GM12878 (cell line): ENCODE measurements around the gene GRAMD1B. TPM values are rescaled to one million over a fixed set of nuclear protein-coding genes. Genes with fewer than 3 reads are reported as not detected.

Experiments
- ATAC-seq: fragments of 200-7000 bp; cut with Tn5 transposase; 3 replicates; pipeline ENCODE4 v1.9.1; 2020; ENCODE audit warnings: mild to moderate bottlenecking, moderate library complexity
- BruUV-seq: library from RNA; stranded (reverse); fragments of 400-500 nt; replicated peaks from 2 replicates; lab custom pipeline; 2021; lab: Mats Ljungman, UMichigan
- CTCF ChIA-PET: fragments of 300-600 bp; sonication (Branson Sonifier 250); formaldehyde crosslinking; extraction: SDS; loops from one replicate; lab custom pipeline; 2021; ENCODE audit warnings: inconsistent platforms; lab: Yijun Ruan, JAX
- POLR2A ChIA-PET: fragments of 350-600 bp; formaldehyde crosslinking; extraction: SDS; loops from one replicate; lab custom pipeline; 2021; ENCODE audit warnings: inconsistent platforms; lab: Charles Lee
- RAD21 ChIA-PET: fragments of 300-600 bp; sonication (Branson Sonifier 250); formaldehyde crosslinking; loops from one replicate; lab custom pipeline; 2023; ENCODE audit warnings: antibody characterized with exemption; ENCODE audit not compliant: unreplicated experiment; lab: Charles Lee
- SMC1A ChIA-PET: fragments of 300-600 bp; sonication (Branson Sonifier 250); formaldehyde crosslinking; loops from one replicate; lab custom pipeline; 2023; ENCODE audit not compliant: unreplicated experiment, uncharacterized antibody; lab: Charles Lee
- DNase-seq: peaks from one replicate; pipeline ENCODE4 v3.0.0-alpha.2; 2011; ENCODE audit warnings: low read depth, low spot score
- FAIRE-seq: peaks from 3 replicates; lab custom pipeline; 2011; peaks lifted over from hg19 to GRCh38; lab: Jason Lieb, UNC
- H2AFZ ChIP-seq: 2 replicates; pipeline ENCODE4 v1.6.0; 2011; ENCODE audit warnings: low read depth, low read length, control low read depth; ENCODE audit not compliant: control insufficient read depth
- H3K27ac ChIP-seq: 2 replicates; pipeline ENCODE4 v1.5.1; 2011; ENCODE audit warnings: control low read depth; ENCODE audit not compliant: control insufficient read depth, insufficient read depth
- H3K27me3 ChIP-seq, 2 experiments: replicated peaks in 1 of 2; 2 replicates each; pipeline versions ENCODE4 v1.6.0 to v1.6.1; 2011; ENCODE audit warnings: low read length in 1 of 2; ENCODE audit not compliant: control insufficient read depth in 2 of 2, insufficient read depth in 2 of 2
- H3K36me3 ChIP-seq, 2 experiments: 2 replicates each; pipeline ENCODE4 v1.5.1; 2011; ENCODE audit warnings: low read length in 1 of 2; ENCODE audit not compliant: control insufficient read depth in 2 of 2, insufficient read depth in 2 of 2
- H3K4me1 ChIP-seq: 2 replicates; pipeline ENCODE4 v1.6.1; 2011; ENCODE audit warnings: mild to moderate bottlenecking, low read length, moderate library complexity, mixed read lengths; ENCODE audit not compliant: control insufficient read depth, insufficient read depth
- H3K4me2 ChIP-seq: 2 replicates; pipeline ENCODE4 v1.6.0; 2011; ENCODE audit warnings: control low read depth; ENCODE audit not compliant: control insufficient read depth, insufficient read depth
- H3K4me3 ChIP-seq: fragments of 200-600 bp; sonication (generic); 2 replicates; pipeline ENCODE4 v1.5.1; 2016
- H3K79me2 ChIP-seq: 2 replicates; pipeline ENCODE4 v1.6.0; 2011; ENCODE audit warnings: low read length; ENCODE audit not compliant: control insufficient read depth, insufficient read depth
- H3K9ac ChIP-seq: 2 replicates; pipeline ENCODE4 v1.8.0; 2011; ENCODE audit warnings: low read length, control low read depth, mixed read lengths; ENCODE audit not compliant: control insufficient read depth, insufficient read depth
- H3K9me3 ChIP-seq: replicated peaks from 3 replicates; pipeline ENCODE4 v1.5.1; 2011; ENCODE audit warnings: mild to moderate bottlenecking, low read length; ENCODE audit not compliant: control insufficient read depth, insufficient read depth
- H4K20me1 ChIP-seq: 2 replicates; pipeline ENCODE4 v1.6.0; 2011; ENCODE audit not compliant: control insufficient read depth, insufficient read depth
- CBX3 ChIP-seq: fragments of 200-600 bp; sonication (generic); IDR thresholded peaks from 2 replicates; pipeline ENCODE4 v1.6.1; 2016; ENCODE audit warnings: low read depth, borderline replicate concordance
- GABPA ChIP-seq: IDR thresholded peaks from 2 replicates; pipeline ENCODE4 v1.6.1; 2014; ENCODE audit warnings: antibody characterized with exemption, low read depth, mild to moderate bottlenecking, inconsistent platforms
- POLR2AphosphoS2 ChIP-seq: IDR thresholded peaks from 2 replicates; pipeline ENCODE4 v1.6.1; 2011; ENCODE audit warnings: low read depth, mild to moderate bottlenecking, low read length, improper control_type of control experiment, moderate library complexity
- RELA ChIP-seq: fragments of 450-650 bp; IDR thresholded peaks from 2 replicates; pipeline ENCODE4 v1.8.0; 2014; ENCODE audit warnings: borderline replicate concordance; ENCODE audit not compliant: partially characterized antibody
- SIX5 ChIP-seq: IDR thresholded peaks from 2 replicates; pipeline ENCODE4 v1.6.1; 2011; ENCODE audit warnings: mild to moderate bottlenecking, low read depth, low read length, moderate library complexity; ENCODE audit not compliant: severe bottlenecking
- SMAD5 ChIP-seq: IDR thresholded peaks from 2 replicates; pipeline ENCODE4 v1.6.1; 2016; ENCODE audit warnings: antibody characterized with exemption, low read depth
- SMARCA5 ChIP-seq: fragments of 450-650 bp; IDR thresholded peaks from 2 replicates; pipeline ENCODE4 v1.6.1; 2017; ENCODE audit warnings: mild to moderate bottlenecking
- SREBF1 ChIP-seq: IDR thresholded peaks from 2 replicates; pipeline ENCODE4 v1.6.1; 2012; ENCODE audit warnings: mild to moderate bottlenecking, low read length
- WGBS: methylation state at CpG from one replicate; pipeline ENCODE4 v1.1.6; 2016; ENCODE audit warnings: low lambda C conversion rate; ENCODE audit not compliant: insufficient replicate concordance, insufficient coverage; ENCODE audit errors: missing lambda C conversion rate; 5-methylcytosine and 5-hydroxymethylcytosine counted together
- in situ Hi-C: fragments of 300-500 bp; cut with MboI; formaldehyde crosslinking; loops from 9 replicates; pipeline ENCODE4 v1.14.3; 2018; ENCODE audit warnings: mixed read lengths
- intact Hi-C: fragments of 100-400 bp; cut with micrococcal nuclease; formaldehyde crosslinking; loops from one replicate; pipeline ENCODE4 v1.14.2; 2022; ENCODE audit not compliant: unreplicated experiment
- polyA plus RNA-seq, 11 experiments: library from polyadenylated mRNA; depleted of rRNA in 4 of 11; unstranded in 6 of 11; stranded (reverse) in 5 of 11; fragments of >200 nt; fragmentation: Nextera tagmentation in 4 of 11; fragmentation: Illumina TruSeq in 1 of 11; extraction: Ambion mirVana in 4 of 11; extraction: Trizol in 1 of 11; gene quantifications; 1 replicate in 1 of 11; 2 replicates in 10 of 11; pipeline versions ENCODE4 v1.2.1 to v1.2.3, GENCODE V29; 2011 to 2016; ENCODE audit warnings: inconsistent platforms in 2 of 11, missing spikeins in 2 of 11, low read depth in 1 of 11
- total RNA-seq, 4 experiments: library from RNA; depleted of rRNA in 3 of 4; stranded (reverse); fragments of >200 nt in 3 of 4; fragmentation: Illumina TruSeq in 1 of 4; extraction: Trizol in 1 of 4; gene quantifications; 2 replicates each; pipeline versions ENCODE4 v1.2.1 to v1.2.3, GENCODE V29; 2013 to 2021
- TF ChIP-seq, protein P1 (sequence below): fragments of 450-650 bp; IDR thresholded peaks from 2 replicates; pipeline ENCODE4 v1.6.1; 2018; ENCODE audit warnings: borderline replicate concordance, mild to moderate bottlenecking; ENCODE audit not compliant: partially characterized antibody
- TF ChIP-seq, protein P2 (sequence below): fragments of 450-650 bp; IDR thresholded peaks from 2 replicates; pipeline ENCODE4 v1.6.1; 2018; ENCODE audit warnings: mild to moderate bottlenecking, low read depth, moderate library complexity; ENCODE audit not compliant: partially characterized antibody
- TF ChIP-seq, protein P3 (sequence below): fragments of 450-650 bp; IDR thresholded peaks from 2 replicates; pipeline ENCODE4 v1.6.1; 2016; ENCODE audit warnings: mild to moderate bottlenecking
- TF ChIP-seq, protein P4 (sequence below): IDR thresholded peaks from 2 replicates; pipeline ENCODE4 v1.6.1; 2011; ENCODE audit warnings: mild to moderate bottlenecking, low read depth, low read length, moderate library complexity; ENCODE audit not compliant: insufficient replicate concordance

Gene GRAMD1B
- total and polyA plus RNA-seq, 10 of the 15 experiments (the other 5 are each of a cell fraction or from before 2014, with no cell fraction given) = 1.9 to 49.1 (median 26.9) TPM

DNA sequence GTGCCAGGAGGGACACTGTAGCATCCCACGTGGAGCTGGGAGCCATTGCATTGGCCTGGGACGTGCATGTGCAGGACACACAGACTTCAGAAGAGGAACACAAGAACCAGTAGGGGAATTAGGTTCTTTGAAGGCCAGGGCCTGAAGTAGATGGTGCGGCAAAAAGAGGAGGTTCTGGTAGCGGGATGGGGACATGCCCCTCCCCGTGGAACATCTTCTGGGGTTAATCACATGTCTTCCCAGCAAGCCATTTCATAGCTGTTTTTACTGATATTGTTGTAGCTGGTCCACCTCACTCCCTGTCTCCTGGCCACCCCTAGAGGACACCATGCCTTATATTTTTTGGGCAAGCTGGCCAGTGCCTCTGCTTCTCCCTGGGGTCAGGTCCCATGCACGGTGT lies 150.1 kb downstream of the GRAMD1B start:
- no peaks in the 10 kb centered on the region; the same call in 1 of the 2 replicates for H4K20me1 ChIP-seq
- no peak overlapping the region for H3K9ac ChIP-seq
- no TSS peak for BruUV-seq
- POLR2A ChIA-PET = interaction anchor here (0.7 to 1.0 kb wide), 2 partner anchors 87 to 131 kb away, joined by 3 to 4 read pairs; no protein-coding TSS in a partner anchor
- SMC1A ChIA-PET = interaction anchor here (0.6 to 3.2 kb wide), 9 partner anchors 9 to 279 kb away, joined by 3 to 18 read pairs (median 3); no protein-coding TSS in a partner anchor
- no peak overlapping the region for H3K4me3 ChIP-seq
- ATAC-seq (no peak), DNase-seq (no peak), FAIRE-seq (no peak)
- H3K27me3 ChIP-seq = no peaks in the 10 kb centered on the region
- CTCF ChIA-PET = interaction anchor here (0.6 to 3.6 kb wide), 39 partner anchors 9 to 472 kb away, joined by 3 to 62 read pairs (median 4); no protein-coding TSS in a partner anchor
- 73% methylated on average over 6 of the region's 6 CpGs for WGBS
- no peaks in the 10 kb centered on the region for H3K79me2 ChIP-seq
- in situ Hi-C loops (loop anchor here (5.0 kb wide), 1 partner anchor 127 kb away; no protein-coding TSS in a partner anchor), intact Hi-C loops (loop anchor here (1.0 kb wide), 1 partner anchor 127 kb away; no protein-coding TSS in a partner anchor)
- TF ChIP-seq, protein P1, sequence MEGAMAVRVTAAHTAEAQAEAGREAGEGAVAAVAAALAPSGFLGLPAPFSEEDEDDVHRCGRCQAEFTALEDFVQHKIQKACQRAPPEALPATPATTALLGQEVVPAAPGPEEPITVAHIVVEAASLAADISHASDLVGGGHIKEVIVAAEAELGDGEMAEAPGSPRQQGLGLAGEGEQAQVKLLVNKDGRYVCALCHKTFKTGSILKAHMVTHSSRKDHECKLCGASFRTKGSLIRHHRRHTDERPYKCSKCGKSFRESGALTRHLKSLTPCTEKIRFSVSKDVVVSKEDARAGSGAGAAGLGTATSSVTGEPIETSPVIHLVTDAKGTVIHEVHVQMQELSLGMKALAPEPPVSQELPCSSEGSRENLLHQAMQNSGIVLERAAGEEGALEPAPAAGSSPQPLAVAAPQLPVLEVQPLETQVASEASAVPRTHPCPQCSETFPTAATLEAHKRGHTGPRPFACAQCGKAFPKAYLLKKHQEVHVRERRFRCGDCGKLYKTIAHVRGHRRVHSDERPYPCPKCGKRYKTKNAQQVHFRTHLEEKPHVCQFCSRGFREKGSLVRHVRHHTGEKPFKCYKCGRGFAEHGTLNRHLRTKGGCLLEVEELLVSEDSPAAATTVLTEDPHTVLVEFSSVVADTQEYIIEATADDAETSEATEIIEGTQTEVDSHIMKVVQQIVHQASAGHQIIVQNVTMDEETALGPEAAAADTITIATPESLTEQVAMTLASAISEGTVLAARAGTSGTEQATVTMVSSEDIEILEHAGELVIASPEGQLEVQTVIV = no peak
- TF ChIP-seq, protein P2, sequence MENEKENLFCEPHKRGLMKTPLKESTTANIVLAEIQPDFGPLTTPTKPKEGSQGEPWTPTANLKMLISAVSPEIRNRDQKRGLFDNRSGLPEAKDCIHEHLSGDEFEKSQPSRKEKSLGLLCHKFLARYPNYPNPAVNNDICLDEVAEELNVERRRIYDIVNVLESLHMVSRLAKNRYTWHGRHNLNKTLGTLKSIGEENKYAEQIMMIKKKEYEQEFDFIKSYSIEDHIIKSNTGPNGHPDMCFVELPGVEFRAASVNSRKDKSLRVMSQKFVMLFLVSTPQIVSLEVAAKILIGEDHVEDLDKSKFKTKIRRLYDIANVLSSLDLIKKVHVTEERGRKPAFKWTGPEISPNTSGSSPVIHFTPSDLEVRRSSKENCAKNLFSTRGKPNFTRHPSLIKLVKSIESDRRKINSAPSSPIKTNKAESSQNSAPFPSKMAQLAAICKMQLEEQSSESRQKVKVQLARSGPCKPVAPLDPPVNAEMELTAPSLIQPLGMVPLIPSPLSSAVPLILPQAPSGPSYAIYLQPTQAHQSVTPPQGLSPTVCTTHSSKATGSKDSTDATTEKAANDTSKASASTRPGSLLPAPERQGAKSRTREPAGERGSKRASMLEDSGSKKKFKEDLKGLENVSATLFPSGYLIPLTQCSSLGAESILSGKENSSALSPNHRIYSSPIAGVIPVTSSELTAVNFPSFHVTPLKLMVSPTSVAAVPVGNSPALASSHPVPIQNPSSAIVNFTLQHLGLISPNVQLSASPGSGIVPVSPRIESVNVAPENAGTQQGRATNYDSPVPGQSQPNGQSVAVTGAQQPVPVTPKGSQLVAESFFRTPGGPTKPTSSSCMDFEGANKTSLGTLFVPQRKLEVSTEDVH = no peak
- TF ChIP-seq SMARCA5 = no peak
- no peak for TF ChIP-seq SMAD5
- TF ChIP-seq, protein P3, sequence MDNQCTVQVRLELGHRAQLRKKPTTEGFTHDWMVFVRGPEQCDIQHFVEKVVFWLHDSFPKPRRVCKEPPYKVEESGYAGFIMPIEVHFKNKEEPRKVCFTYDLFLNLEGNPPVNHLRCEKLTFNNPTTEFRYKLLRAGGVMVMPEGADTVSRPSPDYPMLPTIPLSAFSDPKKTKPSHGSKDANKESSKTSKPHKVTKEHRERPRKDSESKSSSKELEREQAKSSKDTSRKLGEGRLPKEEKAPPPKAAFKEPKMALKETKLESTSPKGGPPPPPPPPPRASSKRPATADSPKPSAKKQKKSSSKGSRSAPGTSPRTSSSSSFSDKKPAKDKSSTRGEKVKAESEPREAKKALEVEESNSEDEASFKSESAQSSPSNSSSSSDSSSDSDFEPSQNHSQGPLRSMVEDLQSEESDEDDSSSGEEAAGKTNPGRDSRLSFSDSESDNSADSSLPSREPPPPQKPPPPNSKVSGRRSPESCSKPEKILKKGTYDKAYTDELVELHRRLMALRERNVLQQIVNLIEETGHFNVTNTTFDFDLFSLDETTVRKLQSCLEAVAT = no peak
- no peak for TF ChIP-seq SREBF1
- TF ChIP-seq, protein P4, sequence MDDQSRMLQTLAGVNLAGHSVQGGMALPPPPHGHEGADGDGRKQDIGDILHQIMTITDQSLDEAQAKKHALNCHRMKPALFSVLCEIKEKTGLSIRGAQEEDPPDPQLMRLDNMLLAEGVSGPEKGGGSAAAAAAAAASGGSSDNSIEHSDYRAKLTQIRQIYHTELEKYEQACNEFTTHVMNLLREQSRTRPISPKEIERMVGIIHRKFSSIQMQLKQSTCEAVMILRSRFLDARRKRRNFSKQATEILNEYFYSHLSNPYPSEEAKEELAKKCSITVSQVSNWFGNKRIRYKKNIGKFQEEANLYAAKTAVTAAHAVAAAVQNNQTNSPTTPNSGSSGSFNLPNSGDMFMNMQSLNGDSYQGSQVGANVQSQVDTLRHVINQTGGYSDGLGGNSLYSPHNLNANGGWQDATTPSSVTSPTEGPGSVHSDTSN = no peak
- no peak for TF ChIP-seq RELA
- TF ChIP-seq POLR2AphosphoS2 = no peak
- TF ChIP-seq GABPA = no peak
- TF ChIP-seq SIX5 = no peak
- TF ChIP-seq CBX3 = no peak
- peaks cover 12% of the 10 kb centered on the region for H3K4me1 ChIP-seq
- no peak overlapping the region for H3K27ac ChIP-seq
- no peak overlapping the region for H2AFZ ChIP-seq
- no peaks in the 10 kb centered on the region for H3K9me3 ChIP-seq
- no peak overlapping the region for H3K4me2 ChIP-seq
- RAD21 ChIA-PET = interaction anchor here (0.6 to 1.8 kb wide), 6 partner anchors 25 to 310 kb away, joined by 3 to 24 read pairs (median 4); no protein-coding TSS in a partner anchor
- H3K36me3 ChIP-seq = peaks cover 0 to 12% of the 10 kb centered on the region in 2 experiments; a peak in 2 of 4 replicates
